WERI-Rb-1 (cell line): Measurements from ENCODE around the gene GLUL.

Experiments used
- DNase-seq: peaks from one replicate; pipeline ENCODE4 v3.0.0-alpha.2; 2020
- H3K27ac ChIP-seq: fragments of 250-450 bp; sonication (Bioruptor Pico); 2 replicates; pipeline ENCODE4 v1.5.1; 2020; ENCODE audit warnings: mild to moderate bottlenecking, moderate library complexity
- H3K27me3 ChIP-seq: fragments of 250-450 bp; sonication (Bioruptor Pico); 2 replicates; pipeline ENCODE4 v1.5.1; 2021; ENCODE audit warnings: mild to moderate bottlenecking, low read depth, moderate library complexity; ENCODE audit not compliant: insufficient read depth, severe bottlenecking
- H3K36me3 ChIP-seq: fragments of 250-450 bp; sonication (Bioruptor Pico); 2 replicates; pipeline ENCODE4 v1.5.1; 2020; ENCODE audit warnings: mild to moderate bottlenecking, moderate library complexity
- H3K4me3 ChIP-seq: 2 replicates; pipeline ENCODE4 v1.5.1; 2011; ENCODE audit warnings: low read depth, mild to moderate bottlenecking, control low read depth, low read length
- H3K9me3 ChIP-seq: fragments of 250-450 bp; sonication (Bioruptor Pico); 2 replicates; pipeline ENCODE4 v1.5.1; 2021; ENCODE audit warnings: mild to moderate bottlenecking, moderate library complexity; ENCODE audit not compliant: severe bottlenecking
- TF ChIP-seq, protein P1 (sequence below): IDR thresholded peaks from 2 replicates; pipeline ENCODE4 v1.5.1; 2011; ENCODE audit warnings: low read depth, mild to moderate bottlenecking, control low read depth, inconsistent platforms, low read length

The GLUL gene

DNA sequence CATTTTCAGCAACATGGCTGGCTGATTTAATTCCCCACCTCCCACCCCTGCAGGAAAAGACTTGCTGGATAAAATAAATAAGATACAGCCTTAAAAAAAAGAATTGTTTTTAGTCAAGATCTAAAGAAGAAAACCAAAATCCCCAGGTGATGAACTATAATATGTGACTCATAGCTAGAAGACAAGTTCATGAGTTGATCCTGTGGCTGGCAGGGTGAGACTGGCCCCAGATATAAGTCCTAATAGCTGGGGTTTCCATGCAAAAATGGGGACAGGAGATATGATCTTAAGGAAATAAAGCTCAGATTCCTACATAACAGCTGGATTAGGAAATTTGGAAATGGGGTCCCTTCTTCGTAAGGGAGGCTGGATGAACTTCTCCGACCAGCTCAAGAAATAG is 36.5 kb upstream of the GLUL start:
- Histone ChIP-seq H3K27me3 (no peaks in the 10 kb centered on the region), H3K27ac (no peak overlapping the region), H3K9me3 (no peaks in the 10 kb centered on the region), H3K4me3 (no peak overlapping the region), H3K36me3 (no peaks in the 10 kb centered on the region)
- TF ChIP-seq, protein P1, sequence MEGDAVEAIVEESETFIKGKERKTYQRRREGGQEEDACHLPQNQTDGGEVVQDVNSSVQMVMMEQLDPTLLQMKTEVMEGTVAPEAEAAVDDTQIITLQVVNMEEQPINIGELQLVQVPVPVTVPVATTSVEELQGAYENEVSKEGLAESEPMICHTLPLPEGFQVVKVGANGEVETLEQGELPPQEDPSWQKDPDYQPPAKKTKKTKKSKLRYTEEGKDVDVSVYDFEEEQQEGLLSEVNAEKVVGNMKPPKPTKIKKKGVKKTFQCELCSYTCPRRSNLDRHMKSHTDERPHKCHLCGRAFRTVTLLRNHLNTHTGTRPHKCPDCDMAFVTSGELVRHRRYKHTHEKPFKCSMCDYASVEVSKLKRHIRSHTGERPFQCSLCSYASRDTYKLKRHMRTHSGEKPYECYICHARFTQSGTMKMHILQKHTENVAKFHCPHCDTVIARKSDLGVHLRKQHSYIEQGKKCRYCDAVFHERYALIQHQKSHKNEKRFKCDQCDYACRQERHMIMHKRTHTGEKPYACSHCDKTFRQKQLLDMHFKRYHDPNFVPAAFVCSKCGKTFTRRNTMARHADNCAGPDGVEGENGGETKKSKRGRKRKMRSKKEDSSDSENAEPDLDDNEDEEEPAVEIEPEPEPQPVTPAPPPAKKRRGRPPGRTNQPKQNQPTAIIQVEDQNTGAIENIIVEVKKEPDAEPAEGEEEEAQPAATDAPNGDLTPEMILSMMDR: no peak
- no peak for DNase-seq

DNA sequence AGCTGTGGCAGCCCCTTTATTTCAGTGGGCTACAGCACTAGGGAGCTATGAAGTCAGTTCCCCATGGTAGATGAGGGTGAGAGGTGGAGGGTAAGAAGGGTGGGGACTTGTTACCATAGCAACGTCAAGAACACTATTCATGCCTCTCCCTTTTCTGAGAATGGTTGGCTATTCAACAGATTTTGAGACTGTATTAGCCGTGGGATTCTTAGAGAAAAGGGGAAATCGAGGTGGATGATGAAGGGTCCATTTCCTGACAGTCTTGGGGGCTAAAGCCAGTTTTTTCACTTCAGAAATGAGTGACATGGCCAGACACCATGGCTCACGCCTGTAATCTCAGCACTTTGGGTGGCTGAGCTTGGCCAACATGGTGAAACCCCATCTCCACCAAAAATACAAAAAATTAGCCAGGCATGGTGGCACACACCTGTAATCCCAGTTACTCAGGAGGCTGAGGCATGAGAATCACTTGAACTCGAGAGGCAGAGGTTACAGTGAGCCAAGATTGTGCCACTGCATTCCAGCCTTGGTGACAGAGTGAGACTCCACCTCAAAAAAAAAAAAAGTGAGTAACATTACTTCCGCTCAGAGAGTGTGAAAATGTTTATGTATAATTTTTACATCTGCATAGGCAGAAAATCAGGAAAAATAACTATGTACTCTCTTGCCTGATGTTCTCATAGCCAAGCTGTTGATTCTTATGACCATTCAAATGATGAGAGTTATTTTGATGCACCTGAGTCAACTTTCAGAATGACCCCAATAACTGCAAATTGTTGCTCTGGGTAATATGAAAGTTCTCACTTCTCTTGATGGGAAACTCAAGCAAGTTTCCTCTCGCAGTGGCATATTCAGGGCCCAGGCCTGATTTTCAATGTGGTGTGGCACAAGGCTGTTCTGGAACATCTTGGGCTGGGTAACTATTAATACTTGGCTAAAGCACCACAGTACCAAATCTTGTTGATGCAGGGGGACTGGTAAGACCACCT is 35.1 kb upstream of the GLUL start:
- TF ChIP-seq, protein P1: no peak
- no peaks in the 10 kb centered on the region for H3K36me3 ChIP-seq

DNA sequence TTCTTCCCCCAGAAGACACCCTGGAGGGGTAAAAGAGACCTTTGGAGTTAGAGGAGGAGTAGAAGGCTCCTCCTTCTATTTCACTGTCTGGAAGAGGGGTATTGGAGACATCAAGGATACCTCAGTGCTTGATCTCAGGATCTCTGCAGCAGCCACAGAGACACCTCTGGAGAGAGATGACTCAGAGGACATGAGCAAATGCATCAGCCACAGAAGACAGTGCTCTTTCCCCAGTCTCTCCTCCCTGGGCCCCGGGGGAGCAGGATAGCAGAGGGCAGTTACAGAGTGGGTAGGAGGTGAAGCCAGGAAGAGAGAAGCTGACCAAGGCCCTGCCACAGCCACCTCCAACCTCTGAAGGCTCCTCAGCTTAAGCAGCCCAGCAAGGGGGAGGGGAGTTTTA is 24.2 kb upstream of the GLUL start:
- H3K36me3 ChIP-seq: no peaks in the 10 kb centered on the region
- TF ChIP-seq, protein P1: no peak
- no peak overlapping the region for H3K27ac ChIP-seq
- H3K9me3 ChIP-seq: no peaks in the 10 kb centered on the region
- no peak for DNase-seq
- no peak overlapping the region for H3K4me3 ChIP-seq
- no peaks in the 10 kb centered on the region for H3K27me3 ChIP-seq

More for the DNA sequence above, 35.1 kb upstream of the GLUL start:
- DNase-seq: no peak
- Histone ChIP-seq H3K27me3 (no peaks in the 10 kb centered on the region), H3K9me3 (no peaks in the 10 kb centered on the region), H3K4me3 (no peak overlapping the region), H3K27ac (no peak overlapping the region)

DNA sequence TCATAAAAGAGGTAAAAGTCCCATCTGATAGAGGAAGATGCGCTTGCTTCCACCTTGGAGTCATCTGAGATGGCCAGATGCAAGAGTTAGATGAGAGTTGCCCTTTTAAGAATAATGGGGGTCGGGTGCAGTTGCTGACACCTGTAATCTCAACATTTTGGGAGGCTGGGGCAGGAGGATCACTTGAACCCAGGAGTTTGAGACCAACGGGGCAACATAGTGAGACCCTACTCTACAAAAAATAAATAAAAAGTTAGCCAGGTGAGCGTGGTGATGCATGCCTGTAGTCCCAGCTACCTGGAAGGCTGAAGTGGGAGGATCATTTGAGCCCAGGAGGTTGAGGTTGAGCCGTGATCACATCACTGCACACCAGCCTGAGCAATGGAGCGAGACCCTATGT is 22.4 kb upstream of the GLUL start:
- TF ChIP-seq, protein P1: no peak
- H3K4me3 ChIP-seq: no peak overlapping the region
- no peaks in the 10 kb centered on the region for H3K36me3 ChIP-seq
- no peak for DNase-seq
- no peaks in the 10 kb centered on the region for H3K27me3 ChIP-seq
- no peaks in the 10 kb centered on the region for H3K9me3 ChIP-seq
- H3K27ac ChIP-seq: no peak overlapping the region

DNA sequence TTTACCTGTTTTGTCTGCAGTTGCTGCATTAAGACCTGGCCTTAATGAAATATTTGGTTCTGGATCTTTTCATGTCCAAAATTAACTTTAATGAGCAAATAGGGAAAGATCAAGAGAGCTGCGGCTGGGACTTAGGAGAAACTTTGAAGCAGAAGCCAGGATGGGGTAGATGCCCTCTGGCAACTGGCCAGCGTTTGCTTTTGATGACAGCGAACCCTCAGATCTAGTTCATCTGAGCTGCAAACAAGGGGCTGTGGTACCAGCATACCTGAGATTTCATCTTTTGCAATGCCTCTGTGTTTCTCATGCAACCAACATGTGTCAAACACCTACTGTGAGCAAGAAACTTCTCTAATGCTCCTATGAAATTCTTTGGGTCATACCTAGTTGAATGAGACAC is 21.9 kb upstream of the GLUL start:
- no peaks in the 10 kb centered on the region for H3K9me3 ChIP-seq
- H3K4me3 ChIP-seq: no peak overlapping the region
- H3K36me3 ChIP-seq: no peaks in the 10 kb centered on the region
- no peaks in the 10 kb centered on the region for H3K27me3 ChIP-seq
- H3K27ac ChIP-seq: no peak overlapping the region
- TF ChIP-seq, protein P1: no peak
- DNase-seq: no peak
